Neuron (in vitro differentiated cells): ENCODE measurements around the gene CPLX1.
"Not testable (repeated sequence)": the region's sequence is repeated elsewhere in the genome, so short reads cannot be mapped to it uniquely, and the experiment has no call there.

Source experiments
- H2AFZ ChIP-seq: one replicate; pipeline ENCODE4 v1.6.1; 2013; ENCODE audit warnings: low read depth, mild to moderate bottlenecking, inconsistent platforms, low read length, moderate library complexity
- H3K27me3 ChIP-seq: one replicate; pipeline ENCODE4 v1.6.1; 2013; ENCODE audit warnings: low read length; ENCODE audit not compliant: insufficient read depth
- H3K36me3 ChIP-seq: one replicate; pipeline ENCODE4 v1.6.1; 2013; ENCODE audit warnings: low read length; ENCODE audit not compliant: insufficient read depth
- H3K4me1 ChIP-seq: one replicate; pipeline ENCODE4 v1.6.1; 2013; ENCODE audit warnings: low read length; ENCODE audit not compliant: insufficient read depth
- H3K4me3 ChIP-seq: 2 replicates; pipeline ENCODE4 v1.5.1; 2013; ENCODE audit warnings: mild to moderate bottlenecking, low read length, moderate library complexity
- H3K9me3 ChIP-seq: one replicate; pipeline ENCODE4 v1.6.1; 2013; ENCODE audit warnings: low read length

The CPLX1 gene

DNA sequence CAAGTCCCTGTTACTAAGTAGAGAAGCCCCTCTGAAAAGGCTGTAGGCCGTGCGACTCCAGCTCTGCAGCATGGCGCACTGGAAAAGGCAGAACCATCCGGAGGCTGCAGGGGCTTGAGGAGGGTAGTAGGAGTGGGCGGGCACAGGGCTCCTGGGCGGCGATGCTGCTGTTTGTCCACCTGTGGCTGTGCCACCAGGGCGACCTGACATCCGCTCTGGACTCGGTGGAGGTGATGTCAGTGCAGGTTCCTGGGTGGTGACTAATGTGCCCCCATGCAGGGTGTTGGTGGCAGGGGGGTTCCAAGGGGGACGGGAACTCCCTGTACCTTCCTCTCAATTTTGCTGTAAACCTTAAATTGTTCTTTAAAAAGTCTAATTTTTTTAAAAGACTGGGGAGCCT is 62.0 kb downstream of the CPLX1 start:
- Histone ChIP-seq H3K9me3 (peaks cover 14% of the 10 kb centered on the region), H2AFZ (no peak overlapping the region), H3K4me1 (no peaks in the 10 kb centered on the region), H3K4me3 (no peak overlapping the region), H3K36me3 (peaks cover 87% of the 10 kb centered on the region), H3K27me3 (no peaks in the 10 kb centered on the region)

DNA sequence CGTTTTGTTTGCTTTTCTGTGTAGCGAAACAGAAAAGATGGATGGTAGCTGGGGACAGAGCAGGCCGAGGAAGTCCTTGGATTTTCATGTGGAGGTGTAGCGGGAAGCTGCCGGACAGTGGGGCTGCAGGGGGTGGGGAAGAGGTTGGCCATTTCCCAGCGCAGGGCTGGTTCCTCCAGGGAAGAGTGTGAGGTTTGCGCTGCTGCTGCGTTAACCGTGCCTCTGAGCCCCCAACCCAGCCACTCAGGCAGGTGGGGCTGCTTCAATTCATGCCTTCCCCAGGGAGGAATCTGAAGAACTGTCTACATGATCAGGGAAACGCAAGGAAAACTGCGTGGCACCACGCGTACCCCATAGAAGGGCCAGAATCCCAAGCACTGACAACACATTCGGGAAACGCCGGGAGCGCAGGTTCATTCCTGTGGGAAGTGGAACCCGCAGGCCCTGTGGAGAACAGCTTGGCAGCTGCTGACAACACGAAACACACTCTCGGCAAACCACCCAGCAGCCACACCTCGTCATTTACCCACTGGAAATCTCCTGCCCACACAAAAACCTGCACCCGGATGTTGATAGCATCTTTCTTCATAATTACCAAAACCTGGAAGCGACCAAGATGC is 62.6 kb downstream of the CPLX1 start:
- no peaks in the 10 kb centered on the region for H3K4me1 ChIP-seq
- H3K9me3 ChIP-seq: peaks cover 14% of the 10 kb centered on the region

DNA sequence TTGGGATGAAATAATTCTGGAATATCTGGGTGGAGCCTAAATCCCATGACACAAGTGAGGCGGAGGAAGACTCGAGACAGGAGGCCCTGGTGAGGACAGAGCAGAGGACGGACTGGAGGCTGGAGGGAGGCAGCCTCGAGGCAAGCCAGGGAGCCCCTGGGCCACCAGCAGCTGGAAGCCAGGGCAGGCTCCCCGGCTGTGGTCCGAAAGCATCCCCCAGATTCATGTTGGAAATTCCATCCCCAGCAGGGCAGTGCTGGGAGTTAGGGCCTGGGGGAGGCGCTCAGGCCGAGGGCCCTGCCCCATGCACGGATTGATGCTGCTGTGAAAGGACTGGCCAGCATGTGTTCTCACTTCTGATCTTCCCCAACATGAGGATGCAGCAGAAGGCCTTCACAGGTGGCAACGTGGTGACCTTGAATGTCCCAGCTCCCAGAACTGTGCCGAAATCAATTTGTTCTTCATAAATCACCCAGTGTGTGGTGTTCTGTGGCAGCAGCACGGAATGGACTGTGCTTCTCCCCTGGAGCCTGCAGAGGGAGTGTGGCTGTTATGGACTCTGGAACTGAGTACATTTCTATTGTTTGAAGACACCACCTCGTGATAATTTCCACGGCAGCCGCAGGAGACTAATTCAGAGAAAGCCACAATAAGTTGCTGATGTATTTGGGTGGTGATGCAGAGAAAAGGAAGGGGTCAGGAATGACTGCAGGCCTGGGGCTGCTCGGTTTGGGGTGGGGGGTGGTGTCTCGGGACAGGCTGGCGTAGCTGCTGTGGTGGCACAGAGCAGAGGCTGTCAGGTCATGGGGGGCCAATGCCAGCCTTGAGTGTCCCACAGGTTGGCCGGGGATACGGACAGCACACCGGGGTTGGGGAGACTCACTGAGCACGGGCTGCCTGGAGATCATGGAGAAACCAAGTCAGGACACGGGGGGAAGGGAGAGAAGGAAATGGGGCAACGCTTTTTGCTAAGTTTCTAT is 63.4 kb downstream of the CPLX1 start:
- H2AFZ ChIP-seq: no peak overlapping the region
- peaks cover 15% of the 10 kb centered on the region for H3K9me3 ChIP-seq
- no peaks in the 10 kb centered on the region for H3K4me1 ChIP-seq
- no peak overlapping the region for H3K4me3 ChIP-seq
- H3K36me3 ChIP-seq: peaks cover 76% of the 10 kb centered on the region
- no peaks in the 10 kb centered on the region for H3K27me3 ChIP-seq

More for the DNA sequence above, 62.6 kb downstream of the CPLX1 start:
- Histone ChIP-seq H2AFZ (no peak overlapping the region), H3K27me3 (no peaks in the 10 kb centered on the region), H3K4me3 (no peak overlapping the region), H3K36me3 (peaks cover 81% of the 10 kb centered on the region)

DNA sequence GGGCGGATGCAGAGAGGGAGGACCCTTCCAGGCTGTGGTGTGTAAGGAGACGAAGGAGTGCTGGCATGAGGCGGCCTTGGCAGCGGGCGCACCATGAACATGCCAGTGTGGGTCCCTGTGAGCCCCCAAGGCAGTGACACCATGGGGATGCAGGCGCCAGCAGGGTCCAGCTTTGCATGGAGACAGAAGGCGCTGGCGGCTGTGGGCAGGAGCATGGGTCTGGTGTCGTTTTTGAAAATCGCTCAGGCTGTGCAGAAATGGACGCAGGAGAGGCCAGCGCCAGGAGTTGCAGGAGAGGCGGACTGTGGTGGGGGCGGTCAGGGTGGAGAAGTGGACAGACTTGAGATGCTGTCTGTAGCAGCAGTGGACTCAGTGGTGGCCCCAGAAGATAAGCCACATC is 64.2 kb downstream of the CPLX1 start:
- no peak overlapping the region for H3K4me3 ChIP-seq
- H3K4me1 ChIP-seq: no peaks in the 10 kb centered on the region
- peaks cover 20% of the 10 kb centered on the region for H3K9me3 ChIP-seq
- H2AFZ ChIP-seq: no peak overlapping the region
- H3K36me3 ChIP-seq: peaks cover 75% of the 10 kb centered on the region
- no peaks in the 10 kb centered on the region for H3K27me3 ChIP-seq

DNA sequence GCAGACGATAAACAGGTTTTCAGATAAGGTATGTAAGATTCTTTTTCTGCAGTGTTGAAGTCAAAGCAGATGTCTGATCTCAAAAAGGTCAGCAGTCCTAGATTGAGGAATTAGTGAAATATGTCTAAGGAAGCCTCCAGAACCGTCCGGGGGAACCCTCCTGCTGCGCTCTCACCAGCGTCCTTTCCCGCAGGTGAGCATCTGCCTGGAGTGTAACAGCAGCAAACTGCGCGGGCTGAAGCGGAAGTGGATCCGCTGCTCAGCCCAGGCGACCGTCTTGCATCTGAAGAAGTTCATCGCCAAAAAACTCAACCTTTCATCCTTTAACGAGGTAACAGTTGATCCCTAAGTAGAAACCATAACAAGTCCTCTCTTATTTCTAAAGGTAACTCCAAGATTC is 64.8 kb downstream of the CPLX1 start:
- Histone ChIP-seq H3K4me3 (no peak overlapping the region), H3K9me3 (peaks cover 20% of the 10 kb centered on the region), H3K36me3 (peaks cover 73% of the 10 kb centered on the region)

DNA sequence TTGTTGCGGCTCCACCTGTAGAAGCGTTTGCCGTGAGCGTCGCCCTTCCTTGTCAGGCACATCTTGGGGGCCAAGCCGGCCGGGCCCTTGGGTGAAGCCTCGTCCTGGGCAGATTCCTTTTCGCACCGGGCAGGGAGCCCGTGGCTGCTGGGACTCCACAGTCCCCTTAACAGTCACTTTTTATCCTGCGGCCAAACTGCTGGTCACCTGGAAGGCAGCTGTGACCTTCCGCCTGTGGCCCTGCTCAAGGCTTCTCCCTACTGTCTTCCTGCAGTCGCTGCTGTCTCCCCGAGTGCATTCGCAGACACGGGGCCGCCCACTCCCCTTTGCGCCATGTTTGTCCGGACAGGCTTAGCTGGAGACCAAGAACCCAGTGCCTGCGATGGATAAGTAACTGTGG is 65.3 kb downstream of the CPLX1 start:
- H3K27me3 ChIP-seq: no peaks in the 10 kb centered on the region
- no peak overlapping the region for H3K4me3 ChIP-seq
- H3K36me3 ChIP-seq: peaks cover 70% of the 10 kb centered on the region

More for the DNA sequence above, 64.8 kb downstream of the CPLX1 start:
- Histone ChIP-seq H3K4me1 (no peaks in the 10 kb centered on the region), H2AFZ (no peak overlapping the region), H3K27me3 (no peaks in the 10 kb centered on the region)

DNA sequence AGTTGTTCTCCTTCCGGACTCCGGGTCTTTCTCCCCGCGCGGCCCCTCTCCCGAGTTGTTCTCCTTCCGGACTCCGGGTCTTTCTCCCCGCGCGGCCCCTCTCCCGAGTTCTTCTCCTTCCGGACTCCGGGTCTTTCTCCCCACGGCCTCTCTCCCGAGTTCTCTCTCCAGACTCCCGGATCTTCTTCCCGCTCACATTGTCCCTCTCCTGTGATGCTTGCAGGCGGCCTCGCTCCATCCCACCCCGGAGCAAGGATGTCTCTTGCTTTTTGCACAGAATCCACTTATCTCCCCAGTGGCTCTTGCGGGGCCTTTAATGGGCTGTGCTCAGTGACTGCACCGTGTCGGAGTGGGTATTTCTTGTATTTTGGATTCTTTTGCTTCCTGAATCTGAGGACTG is 66.1 kb downstream of the CPLX1 start:
- Histone ChIP-seq H3K36me3 (peaks cover 68% of the 10 kb centered on the region), H3K9me3 (peaks cover 18% of the 10 kb centered on the region)
- not testable (repeated sequence) for H3K4me3 ChIP-seq, H2AFZ ChIP-seq, H3K27me3 ChIP-seq, H3K4me1 ChIP-seq

More for the DNA sequence above, 65.3 kb downstream of the CPLX1 start:
- Histone ChIP-seq H3K9me3 (peaks cover 20% of the 10 kb centered on the region), H3K4me1 (no peaks in the 10 kb centered on the region), H2AFZ (no peak overlapping the region)

DNA sequence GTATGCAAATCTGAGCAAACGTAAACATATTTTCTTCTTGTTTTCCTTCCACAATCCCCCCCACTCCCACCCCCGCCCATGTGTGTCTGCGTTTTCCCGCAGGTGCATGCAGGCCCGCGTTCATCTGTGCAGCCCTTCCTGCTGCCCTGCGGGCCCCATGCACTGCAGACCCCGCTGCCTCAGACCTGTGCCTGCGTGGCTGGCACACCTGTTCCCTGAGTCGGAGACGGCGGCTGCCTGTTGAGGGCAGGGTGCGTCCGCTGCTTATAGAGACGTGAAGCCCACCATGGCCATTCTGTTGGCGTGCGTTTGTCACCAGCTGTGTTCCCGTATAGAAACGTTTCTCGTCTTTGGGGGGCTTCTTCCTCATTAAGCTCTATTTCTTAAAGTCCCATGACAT is 68.8 kb downstream of the CPLX1 start:
- peaks cover 8% of the 10 kb centered on the region for H3K9me3 ChIP-seq
- peaks cover 68% of the 10 kb centered on the region for H3K36me3 ChIP-seq

DNA sequence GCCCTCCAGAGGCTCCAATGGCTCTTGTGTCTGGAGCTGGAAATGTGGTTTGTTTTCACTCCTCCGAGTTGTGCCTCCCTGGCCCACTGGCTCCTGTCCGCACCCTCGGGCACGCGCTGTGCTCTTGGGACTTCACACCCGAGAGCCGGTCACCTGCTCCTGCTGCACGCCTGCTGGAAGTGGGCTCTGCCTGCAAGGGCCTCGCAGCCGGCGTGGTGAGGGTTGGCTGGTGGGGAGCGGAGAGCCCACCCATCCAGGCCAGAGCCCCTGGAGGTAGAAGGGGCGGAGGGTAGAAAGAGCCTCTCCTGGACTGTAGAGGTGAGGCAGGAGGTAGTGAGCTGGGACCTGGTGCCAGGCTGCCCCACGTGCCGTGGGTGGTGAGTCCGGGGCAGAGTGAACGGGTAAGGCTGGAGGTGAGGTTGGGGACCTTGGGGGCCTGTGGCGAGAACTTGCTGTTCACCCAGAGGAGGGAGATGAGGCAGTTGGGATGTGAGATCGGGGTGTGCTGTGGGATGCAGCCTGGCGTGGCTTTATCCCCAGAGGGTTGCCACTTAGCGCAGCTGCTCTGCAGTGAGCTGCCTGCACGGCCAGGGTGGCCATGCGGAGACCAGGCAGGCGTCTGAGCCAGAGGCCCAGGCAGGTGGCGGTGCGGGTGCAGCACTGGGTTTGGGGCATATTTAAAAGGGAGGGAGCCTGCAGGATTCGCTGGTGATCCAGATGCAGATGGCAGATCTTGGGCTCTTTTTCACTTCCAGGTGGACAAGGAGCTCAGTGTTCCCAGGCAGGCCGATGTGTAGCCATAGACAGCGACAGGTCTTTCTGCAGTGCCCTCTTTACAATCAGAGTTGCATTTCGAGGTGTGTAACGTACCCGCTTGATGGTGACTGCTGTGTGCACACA is 71.5 kb downstream of the CPLX1 start:
- Histone ChIP-seq H3K9me3 (peaks cover 6% of the 10 kb centered on the region), H3K27me3 (no peaks in the 10 kb centered on the region), H3K36me3 (peaks cover 68% of the 10 kb centered on the region), H3K4me3 (no peak overlapping the region), H3K4me1 (no peaks in the 10 kb centered on the region), H2AFZ (no peak overlapping the region)

More for the DNA sequence above, 68.8 kb downstream of the CPLX1 start:
- Histone ChIP-seq H3K27me3 (no peaks in the 10 kb centered on the region), H3K4me3 (no peak overlapping the region), H3K4me1 (no peaks in the 10 kb centered on the region), H2AFZ (no peak overlapping the region)

DNA sequence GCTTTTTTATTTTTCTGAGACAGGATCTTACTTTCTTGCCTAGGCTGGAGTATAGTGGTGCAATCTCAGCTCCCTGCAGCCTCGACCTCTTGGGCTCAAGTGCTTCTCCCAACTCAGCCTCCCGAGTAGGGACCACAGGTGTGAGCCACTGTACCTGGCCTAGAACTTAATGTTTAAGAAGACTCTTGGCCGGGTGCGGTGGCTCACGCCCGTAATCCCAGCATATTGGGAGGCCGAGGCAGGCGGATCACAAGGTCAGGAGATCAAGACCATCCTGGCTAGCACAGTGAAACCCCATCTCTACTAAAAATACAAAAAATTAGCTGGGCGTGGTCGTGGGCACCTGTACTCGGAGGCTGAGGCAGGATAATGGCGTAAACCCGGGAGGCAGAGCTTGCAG is 72.7 kb downstream of the CPLX1 start:
- H3K4me3 ChIP-seq, H3K4me1 ChIP-seq, H3K9me3 ChIP-seq, H3K27me3 ChIP-seq, H2AFZ ChIP-seq: not testable (repeated sequence)
- peaks cover 79% of the 10 kb centered on the region for H3K36me3 ChIP-seq

DNA sequence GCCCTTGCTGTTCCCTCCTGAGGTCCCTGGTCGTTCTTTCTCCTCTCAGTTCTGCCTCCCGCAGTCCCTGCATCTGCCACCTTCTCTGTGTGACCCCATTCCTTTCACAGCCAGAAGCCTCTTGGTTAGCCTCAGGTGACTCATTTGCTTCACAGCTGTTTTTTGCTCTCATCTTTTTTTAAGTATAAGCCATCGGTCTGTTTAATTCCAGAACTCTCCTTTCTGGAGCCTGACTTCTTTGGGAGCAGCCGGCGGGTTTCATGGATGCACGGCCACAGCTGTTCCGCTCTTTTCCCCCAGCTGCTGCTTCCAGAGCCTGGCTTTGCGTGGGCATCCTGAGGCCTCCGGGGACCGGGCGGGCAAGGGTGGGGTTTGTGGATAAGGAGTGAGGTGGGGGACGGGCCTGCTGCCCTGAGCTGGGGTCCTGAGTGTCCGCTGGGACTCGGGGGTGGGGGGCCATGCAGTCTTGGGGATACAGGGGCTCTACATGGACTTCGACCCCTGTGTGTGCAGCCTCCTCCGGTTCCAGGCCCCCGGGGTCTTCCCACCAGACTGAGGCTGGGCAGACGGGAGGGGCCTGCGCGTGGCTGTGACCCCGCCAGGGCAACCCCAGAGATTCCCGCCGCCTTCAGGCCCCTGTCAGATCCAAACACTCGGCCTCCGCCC is 73.6 kb downstream of the CPLX1 start:
- H3K4me3 ChIP-seq: no peak overlapping the region
- no peaks in the 10 kb centered on the region for H3K4me1 ChIP-seq
- H3K27me3 ChIP-seq: no peaks in the 10 kb centered on the region
- H3K36me3 ChIP-seq: peaks cover 82% of the 10 kb centered on the region
- H2AFZ ChIP-seq: no peak overlapping the region
- peaks cover 6% of the 10 kb centered on the region for H3K9me3 ChIP-seq

DNA sequence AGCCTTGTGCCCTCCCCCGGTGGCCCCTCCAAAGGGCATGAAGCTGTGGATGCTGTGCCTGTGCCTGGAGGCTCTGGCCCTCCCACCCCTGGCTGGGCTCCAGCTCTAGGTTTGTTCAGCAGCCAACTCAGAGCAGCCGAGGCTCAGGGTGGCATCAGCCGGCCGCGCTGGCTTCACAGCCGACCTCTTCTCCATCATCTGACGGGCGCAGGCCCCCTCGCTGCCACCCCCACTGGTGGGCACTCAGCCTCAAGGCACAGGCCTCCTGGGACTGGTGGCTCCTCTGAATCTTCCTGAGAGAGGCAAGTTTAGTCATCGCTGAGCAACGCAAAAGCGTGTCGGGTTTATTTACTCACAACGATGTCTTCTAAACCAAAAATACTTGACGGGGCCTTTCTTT is 74.3 kb downstream of the CPLX1 start:
- Histone ChIP-seq H3K4me1 (no peaks in the 10 kb centered on the region), H3K27me3 (no peaks in the 10 kb centered on the region), H3K4me3 (no peak overlapping the region), H2AFZ (no peak overlapping the region), H3K9me3 (peaks cover 3% of the 10 kb centered on the region), H3K36me3 (peaks cover 75% of the 10 kb centered on the region)
